Transverse colon (tissue), 3 donors: ENCODE results near the gene SCRT2.

ENCODE experiments used
- POLR2A ChIP-seq: fragments of 450-650 bp; IDR thresholded peaks from one replicate; pipeline ENCODE4 v1.6.1; 2016; ENCODE audit warnings: antibody characterized with exemption, mild to moderate bottlenecking, moderate library complexity
- TF ChIP-seq, protein P1 (sequence below), 5 experiments: fragments of 200-600 bp in 3 of 5; fragments of 450-650 bp in 2 of 5; sonication (generic) in 3 of 5; IDR thresholded peaks; 1 replicate in 2 of 5; 2 replicates in 3 of 5; pipeline ENCODE4 v1.5.1; 2016 to 2017; ENCODE audit warnings: antibody characterized with exemption in 5 of 5, inconsistent platforms in 3 of 5, mild to moderate bottlenecking in 2 of 5, moderate library complexity in 1 of 5

GRCh38 chr20:658731-659291 is 16.8 kb downstream of the SCRT2 start:
- no peak for TF ChIP-seq POLR2A
- TF ChIP-seq, protein P1, sequence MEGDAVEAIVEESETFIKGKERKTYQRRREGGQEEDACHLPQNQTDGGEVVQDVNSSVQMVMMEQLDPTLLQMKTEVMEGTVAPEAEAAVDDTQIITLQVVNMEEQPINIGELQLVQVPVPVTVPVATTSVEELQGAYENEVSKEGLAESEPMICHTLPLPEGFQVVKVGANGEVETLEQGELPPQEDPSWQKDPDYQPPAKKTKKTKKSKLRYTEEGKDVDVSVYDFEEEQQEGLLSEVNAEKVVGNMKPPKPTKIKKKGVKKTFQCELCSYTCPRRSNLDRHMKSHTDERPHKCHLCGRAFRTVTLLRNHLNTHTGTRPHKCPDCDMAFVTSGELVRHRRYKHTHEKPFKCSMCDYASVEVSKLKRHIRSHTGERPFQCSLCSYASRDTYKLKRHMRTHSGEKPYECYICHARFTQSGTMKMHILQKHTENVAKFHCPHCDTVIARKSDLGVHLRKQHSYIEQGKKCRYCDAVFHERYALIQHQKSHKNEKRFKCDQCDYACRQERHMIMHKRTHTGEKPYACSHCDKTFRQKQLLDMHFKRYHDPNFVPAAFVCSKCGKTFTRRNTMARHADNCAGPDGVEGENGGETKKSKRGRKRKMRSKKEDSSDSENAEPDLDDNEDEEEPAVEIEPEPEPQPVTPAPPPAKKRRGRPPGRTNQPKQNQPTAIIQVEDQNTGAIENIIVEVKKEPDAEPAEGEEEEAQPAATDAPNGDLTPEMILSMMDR (IDR thresholded peaks at IDR 0.05), result no peak
